DMS53 (cell line): Measurements from ENCODE around the gene MAML3.

Source experiments
- DNase-seq: peaks from one replicate; lab custom pipeline; 2025; lab: John Stamatoyannopoulos, UW

MAML3 gene

DNA sequence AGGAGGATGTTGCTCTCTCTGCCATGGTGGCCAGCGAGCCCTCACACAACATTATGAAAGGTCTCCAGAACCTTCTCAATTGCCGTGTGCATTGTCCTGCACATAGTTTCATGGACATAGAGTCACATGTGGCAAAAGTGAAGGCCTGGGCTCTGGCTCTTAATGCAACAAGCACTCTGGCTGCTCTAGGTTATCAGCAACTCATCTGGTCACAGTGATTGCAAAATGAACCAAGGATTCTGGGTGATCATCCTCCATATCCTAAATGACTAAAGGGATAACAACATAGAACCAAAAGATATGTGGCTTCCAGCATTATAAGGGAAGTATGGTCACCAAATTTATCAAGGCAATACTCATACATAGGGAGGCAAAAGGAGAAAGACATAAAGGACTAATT, 313.2 kb downstream of the MAML3 start:
- peak; percentile 12 for DNase-seq

DNA sequence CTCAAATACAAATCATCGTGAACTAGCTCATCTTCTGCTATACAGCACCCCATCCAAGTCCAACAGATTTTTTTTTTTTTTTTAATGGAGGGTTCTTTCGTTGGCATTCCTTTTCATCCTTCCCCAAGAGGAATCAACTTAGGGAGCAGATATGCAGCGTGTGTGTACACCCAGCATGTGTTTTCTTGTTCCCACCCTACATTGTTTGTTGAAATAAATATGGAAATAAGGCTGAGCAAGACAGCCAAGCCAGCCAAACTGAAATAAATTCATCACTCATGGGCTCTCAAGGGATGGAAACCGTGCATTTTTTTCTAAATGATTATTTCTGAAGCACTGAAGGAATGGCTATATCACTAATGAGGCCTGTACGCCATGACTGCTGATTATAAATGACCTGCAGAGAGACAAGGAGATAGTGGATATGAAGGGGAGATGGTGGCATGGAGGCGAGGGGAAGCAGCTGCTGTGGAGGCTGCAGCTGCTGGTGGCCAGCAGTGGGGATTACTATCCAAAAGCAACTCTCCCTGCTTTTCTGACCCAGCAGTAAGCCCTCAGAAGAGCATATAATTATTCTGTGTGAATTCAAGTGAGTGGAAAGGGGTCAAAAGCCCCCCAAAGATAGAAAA, 314.5 kb downstream of the MAML3 start:
- DNase-seq, result no peak

- no peak for DNase-seq
Observed at GRCh38 chr4:139838811-139839210, 315.2 kb downstream of the MAML3 start.

- DNase-seq, result no peak
Observed at GRCh38 chr4:139834981-139835391, 319.0 kb downstream of the MAML3 start.

GRCh38 chr4:139834226-139834662, 319.7 kb downstream of the MAML3 start:
- no peak for DNase-seq

DNA sequence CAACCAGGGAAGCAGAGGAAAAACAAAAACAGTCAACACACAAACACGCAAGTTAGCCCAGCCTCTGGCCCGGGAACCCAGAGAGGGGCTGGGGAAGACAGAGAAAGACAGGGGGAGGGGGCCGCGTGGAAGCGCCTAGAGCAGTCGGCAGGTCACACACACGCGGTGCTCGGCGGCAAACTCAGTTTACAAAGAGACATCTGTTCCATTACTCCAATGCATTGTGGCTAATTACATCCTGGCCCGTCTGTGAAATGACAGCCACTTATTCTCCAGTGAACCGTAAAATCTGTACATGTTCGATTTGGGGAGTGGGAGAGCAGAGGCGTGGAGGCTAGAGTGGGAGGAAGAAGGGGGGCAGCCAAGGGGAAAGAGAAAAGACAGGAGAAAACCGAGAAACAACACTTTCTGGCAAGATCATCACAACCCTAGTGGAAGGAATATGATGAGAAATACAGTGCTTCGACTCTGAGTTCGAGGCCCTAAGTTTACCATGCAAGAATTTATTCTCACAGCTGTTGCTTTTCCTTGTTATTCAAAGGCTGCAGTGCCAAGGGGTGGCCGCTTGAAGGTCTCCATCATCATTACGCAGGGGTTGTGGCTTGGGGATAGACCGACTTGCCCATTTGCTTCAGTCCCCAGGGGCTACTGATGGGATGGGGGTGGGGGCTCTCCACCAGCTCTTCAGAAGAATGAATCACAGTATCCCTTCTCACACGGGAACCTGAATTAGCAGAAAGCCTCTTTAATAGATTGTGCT, 320.7 kb downstream of the MAML3 start:
- no peak for DNase-seq

GRCh38 chr4:139828966-139829664, 324.9 kb downstream of the MAML3 start:
- DNase-seq, result no peak

DNA sequence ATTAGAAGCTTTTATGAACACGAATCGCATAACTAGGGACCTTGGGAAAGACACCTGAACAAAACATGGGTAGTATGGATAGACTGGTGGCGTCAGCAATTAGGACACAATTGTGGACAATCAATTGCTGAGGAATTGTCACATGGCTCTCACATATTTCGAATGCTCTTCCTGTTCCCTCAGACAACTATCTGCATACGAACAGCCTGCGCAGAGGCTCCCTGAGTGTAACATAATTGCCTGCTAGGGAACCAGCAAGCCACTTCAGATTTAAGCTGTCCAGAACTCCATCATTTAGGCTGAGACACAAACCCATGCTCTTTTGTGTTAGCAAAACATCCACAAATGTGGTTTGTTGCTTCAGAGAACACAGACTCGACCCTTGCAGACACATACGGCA, 327.6 kb downstream of the MAML3 start:
- DNase-seq, result no peak

- no peak for DNase-seq
Observed at GRCh38 chr4:139825523-139826014, 328.4 kb downstream of the MAML3 start.

DNA sequence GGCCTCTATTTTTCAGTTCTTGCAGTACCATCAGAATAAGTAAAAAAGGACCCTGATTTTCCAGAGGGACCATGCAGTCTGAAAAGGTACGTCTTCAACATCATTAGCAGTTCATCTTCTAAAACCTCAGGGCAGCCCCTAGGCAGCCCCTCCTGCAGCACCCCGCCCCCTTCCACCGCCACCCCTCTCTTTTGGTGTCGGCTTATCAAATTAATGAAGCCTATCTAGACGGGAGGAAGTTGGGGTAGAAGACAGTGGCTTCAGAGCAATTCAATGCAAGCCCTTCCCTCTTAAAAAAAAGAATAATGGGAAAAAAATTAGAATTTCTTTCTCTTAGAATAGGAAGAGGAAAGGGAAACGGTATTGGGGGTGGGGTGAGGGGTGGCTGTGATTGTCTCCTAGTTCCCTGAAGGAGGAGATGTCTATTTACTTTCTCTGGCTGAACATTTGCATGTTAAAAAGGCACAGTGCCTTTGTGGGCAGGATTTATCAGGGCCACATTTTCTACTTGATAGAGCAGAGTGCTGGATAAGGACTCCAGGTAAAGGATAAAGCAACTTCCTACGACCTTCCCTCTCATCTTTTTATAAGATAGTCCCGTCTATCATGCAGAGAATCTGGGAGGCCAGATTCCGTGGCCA, 329.0 kb downstream of the MAML3 start:
- no peak for DNase-seq

DNA sequence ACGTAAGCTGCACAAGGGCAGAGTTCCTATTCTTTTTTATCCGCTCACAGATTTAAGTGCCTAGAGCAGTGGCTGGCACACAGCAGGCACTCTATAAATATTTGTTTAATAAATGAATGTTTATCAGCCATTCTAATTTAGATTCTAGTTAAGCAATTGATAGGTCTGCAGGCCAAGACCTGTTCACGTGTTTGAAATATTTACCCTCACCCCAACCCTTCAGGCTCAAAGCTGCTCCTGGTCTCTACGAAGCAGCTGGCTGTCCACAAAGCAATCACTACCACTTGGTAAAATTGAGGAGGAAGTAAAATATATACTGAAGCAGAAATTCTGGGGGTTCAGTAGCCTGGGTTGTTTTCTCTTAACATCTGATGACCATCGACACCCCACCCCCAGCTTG, 330.2 kb downstream of the MAML3 start:
- no peak for DNase-seq

- DNase-seq, result no peak
Observed at GRCh38 chr4:139823345-139823744, 330.6 kb downstream of the MAML3 start.

- DNase-seq, result no peak
Observed at GRCh38 chr4:139822391-139822790, 331.6 kb downstream of the MAML3 start.

DNA sequence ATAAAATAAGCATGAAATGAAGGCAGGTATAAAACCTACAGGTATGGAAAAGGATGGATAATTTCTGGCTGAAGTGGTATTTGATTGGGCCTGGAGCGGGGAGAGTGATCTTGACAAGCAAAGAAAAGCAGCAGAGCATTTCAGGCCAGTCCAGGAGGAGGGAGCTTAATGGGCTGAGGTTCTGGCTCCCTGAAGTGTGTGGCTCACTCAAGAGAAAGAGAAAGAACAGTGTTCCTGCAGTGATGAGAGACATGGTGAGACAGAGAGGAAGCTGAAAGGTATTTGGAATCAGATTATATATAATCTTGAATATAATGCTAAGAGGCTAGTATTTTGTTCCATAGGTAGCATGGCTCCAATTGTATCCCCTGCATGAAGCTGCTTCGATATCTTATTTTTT, 334.9 kb downstream of the MAML3 start:
- no peak for DNase-seq

DNA sequence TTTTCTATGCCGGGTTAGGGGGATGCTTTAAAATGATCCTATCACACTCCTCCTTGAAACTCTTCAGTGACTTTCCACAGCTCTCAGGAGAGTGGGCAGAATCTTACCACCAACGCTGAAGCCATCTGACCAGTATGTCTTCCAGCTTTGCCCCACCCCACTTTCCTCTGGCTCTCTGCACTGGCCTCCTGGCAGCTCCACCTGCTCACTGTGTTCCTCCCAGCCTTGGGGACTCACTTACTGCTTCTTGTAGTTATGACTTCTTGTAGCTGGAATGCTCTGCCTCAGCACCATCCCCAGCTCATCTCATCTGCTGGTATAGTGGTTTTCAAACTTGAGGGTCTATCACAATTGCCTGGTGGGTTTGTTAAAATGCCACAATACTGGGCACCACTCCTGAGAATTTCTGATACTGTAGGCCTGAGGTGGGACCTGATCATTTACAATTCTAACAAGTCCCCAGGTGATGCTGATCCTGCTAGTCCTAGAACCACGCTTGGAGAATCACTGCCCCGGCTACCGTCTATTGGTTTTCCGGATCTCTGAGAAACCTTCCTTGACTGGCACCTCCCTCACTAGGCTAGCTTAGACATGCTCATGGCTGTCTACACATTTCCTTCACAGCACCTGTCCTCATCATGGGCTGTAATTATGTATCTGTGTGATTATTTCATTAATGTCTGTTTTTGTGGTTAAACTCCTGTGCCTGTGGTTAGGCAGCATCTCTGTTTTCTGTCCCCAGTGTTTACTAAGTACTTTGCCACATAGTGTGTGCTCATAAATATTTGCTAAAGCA, 336.1 kb downstream of the MAML3 start:
- no peak for DNase-seq

DNA sequence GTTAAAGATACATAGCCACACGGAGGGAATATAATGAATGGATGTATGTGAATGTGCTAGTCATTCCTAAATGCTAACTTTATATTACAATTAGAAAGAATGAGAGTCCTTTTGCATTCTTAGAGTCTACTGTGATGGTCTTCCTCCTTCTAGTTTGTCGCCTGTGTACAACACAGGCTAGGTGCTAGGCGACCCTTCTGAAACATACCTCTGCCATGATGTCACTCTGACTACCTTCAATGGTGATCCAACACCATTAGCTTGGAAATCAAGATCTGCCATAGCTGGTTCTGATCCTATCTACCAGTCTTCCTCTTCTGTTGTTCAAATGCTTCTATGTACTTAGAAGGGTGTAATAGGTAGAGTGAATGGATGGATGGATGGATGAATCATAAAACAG, 337.1 kb downstream of the MAML3 start:
- peak; percentile 10 for DNase-seq

- no peak for DNase-seq
Observed at GRCh38 chr4:139815778-139816601, 338.0 kb downstream of the MAML3 start.

- no peak for DNase-seq
Observed at GRCh38 chr4:139814323-139815015, 339.5 kb downstream of the MAML3 start.

- no peak for DNase-seq
Observed at GRCh38 chr4:139813881-139814280, 340.1 kb downstream of the MAML3 start.

GRCh38 chr4:139810710-139811109, 343.3 kb downstream of the MAML3 start:
- no peak for DNase-seq
